Gastrocnemius medialis (tissue), 4 donors: ENCODE data around the gene CHMP4A.

Experiments used
- POLR2A ChIP-seq, 2 donors: fragments of 450-650 bp; IDR thresholded peaks; one replicate each; pipeline ENCODE4 v1.6.1; 2017; ENCODE audit warnings: antibody characterized with exemption in 2 of 2, mild to moderate bottlenecking in 2 of 2, moderate library complexity in 2 of 2
- TF ChIP-seq, protein P1 (sequence below), 5 experiments: fragments of 450-650 bp in 3 of 5; fragments of 200-600 bp in 2 of 5; sonication (generic) in 2 of 5; IDR thresholded peaks in 4 of 5; conservative IDR thresholded peaks in 1 of 5; 1 replicate in 4 of 5; 2 replicates in 1 of 5; pipeline ENCODE4 v1.5.1; 2016 to 2019; ENCODE audit warnings: antibody characterized with exemption in 5 of 5, mild to moderate bottlenecking in 3 of 5, moderate library complexity in 3 of 5

DNA sequence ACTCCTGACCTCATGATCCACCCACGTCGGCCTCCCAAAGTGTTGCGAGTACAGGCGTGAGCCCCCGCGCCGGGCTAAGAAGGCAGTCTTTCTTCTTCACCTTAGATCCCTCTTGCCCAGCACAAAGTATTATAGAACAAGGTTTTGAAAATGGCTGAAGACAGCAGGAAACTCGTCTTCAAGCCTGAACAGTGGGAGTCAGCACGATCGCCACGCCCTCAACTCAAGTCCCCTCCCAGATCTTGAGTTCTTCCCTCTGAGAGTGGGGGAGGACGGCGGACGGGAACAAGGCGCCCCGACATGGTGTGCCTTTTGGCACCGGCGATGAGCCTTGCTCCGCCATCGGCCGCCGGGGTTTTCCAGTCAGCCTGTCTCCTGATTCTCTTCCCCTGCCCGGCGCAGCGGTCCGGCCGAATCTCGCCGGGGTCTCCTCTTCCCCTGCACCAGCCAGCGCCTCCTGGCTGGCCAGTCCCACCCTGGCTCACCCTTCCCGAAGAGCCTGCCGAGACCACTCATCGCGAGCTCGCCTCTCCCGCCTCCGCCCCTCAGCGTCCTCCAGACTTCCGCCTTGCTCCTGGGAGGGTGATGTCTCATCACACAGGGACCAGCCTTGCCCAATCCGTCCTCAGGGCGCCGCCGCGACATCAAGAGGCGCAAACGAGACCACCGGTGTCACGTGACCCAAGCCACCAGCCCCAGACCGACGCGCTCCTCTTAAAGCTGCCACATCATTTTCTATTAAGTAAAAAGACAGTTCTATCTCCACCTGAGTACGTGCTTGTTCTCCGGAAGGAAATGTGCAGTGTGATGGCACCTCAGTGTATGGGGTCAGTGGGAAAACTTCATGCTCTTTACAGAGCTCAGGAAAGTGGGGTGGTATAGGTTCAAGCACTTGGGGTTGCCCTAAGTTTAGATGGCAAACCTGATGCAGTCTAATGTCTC is at the start of gene CHMP4A:
- TF ChIP-seq, protein P1, sequence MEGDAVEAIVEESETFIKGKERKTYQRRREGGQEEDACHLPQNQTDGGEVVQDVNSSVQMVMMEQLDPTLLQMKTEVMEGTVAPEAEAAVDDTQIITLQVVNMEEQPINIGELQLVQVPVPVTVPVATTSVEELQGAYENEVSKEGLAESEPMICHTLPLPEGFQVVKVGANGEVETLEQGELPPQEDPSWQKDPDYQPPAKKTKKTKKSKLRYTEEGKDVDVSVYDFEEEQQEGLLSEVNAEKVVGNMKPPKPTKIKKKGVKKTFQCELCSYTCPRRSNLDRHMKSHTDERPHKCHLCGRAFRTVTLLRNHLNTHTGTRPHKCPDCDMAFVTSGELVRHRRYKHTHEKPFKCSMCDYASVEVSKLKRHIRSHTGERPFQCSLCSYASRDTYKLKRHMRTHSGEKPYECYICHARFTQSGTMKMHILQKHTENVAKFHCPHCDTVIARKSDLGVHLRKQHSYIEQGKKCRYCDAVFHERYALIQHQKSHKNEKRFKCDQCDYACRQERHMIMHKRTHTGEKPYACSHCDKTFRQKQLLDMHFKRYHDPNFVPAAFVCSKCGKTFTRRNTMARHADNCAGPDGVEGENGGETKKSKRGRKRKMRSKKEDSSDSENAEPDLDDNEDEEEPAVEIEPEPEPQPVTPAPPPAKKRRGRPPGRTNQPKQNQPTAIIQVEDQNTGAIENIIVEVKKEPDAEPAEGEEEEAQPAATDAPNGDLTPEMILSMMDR (IDR thresholded peaks at IDR 0.05 in 4 of 5, conservative IDR thresholded peaks at IDR 0.05 in 1 of 5) = peak in 3 of 5 experiments; percentile 11 to 44 (median 38)
- peak; percentile 83 to 93 for TF ChIP-seq POLR2A (IDR thresholded peaks at IDR 0.05)
